Measurements from ENCODE around the gene CLCNKB. TPM values are rescaled to one million over a fixed set of nuclear protein-coding genes. Genes with fewer than 3 reads are reported as not detected.
"Not testable (repeated sequence)": the region's sequence is repeated elsewhere in the genome, so short reads cannot be mapped to it uniquely, and the experiment has no call there.

The CLCNKB gene
- total RNA-seq, 1 experiment from 2014 or later: not detected

DNA sequence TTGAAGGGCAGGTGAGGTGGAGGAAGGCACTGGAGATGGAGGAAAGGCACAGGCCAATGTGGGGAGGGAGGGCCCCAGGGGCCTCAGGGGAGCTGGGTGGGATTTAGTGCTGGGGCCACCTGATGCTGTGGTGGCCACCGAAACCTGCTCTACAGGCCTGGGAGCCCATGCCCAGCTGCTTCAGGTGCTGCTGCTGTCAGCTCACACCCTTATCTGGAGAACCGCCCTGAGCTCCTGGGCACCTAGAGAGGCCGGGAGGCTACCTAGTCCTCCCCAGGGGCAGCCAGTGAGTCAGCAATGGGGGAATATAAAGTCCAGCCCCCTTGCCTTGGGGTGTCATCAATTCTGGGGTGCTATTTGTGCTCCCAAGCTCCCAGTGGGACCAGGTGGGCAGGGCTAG is 17.7 kb downstream of the CLCNKB start:
- no peak overlapping the region for H2AFZ ChIP-seq (ENCODE audit: low read length)
- H3F3A ChIP-seq (ENCODE audit: low read length, unreplicated experiment): no peaks in the 10 kb centered on the region
- H3K4me2 ChIP-seq (ENCODE audit: low read length): no peak overlapping the region
- no peaks in the 10 kb centered on the region for H3K9me3 ChIP-seq (ENCODE audit: low read length)
- no peaks in the 10 kb centered on the region for H3K27me3 ChIP-seq (ENCODE audit: low read length)
- ATAC-seq: no peak
- no peak overlapping the region for H3K27ac ChIP-seq (ENCODE audit: low read length)
- intact Hi-C loops (cut with micrococcal nuclease): no loop called here
- no peak overlapping the region for H3K9ac ChIP-seq (ENCODE audit: low read length)
- H4K20me1 ChIP-seq (ENCODE audit: low read length): no peaks in the 10 kb centered on the region
- TF ChIP-seq, protein P1, sequence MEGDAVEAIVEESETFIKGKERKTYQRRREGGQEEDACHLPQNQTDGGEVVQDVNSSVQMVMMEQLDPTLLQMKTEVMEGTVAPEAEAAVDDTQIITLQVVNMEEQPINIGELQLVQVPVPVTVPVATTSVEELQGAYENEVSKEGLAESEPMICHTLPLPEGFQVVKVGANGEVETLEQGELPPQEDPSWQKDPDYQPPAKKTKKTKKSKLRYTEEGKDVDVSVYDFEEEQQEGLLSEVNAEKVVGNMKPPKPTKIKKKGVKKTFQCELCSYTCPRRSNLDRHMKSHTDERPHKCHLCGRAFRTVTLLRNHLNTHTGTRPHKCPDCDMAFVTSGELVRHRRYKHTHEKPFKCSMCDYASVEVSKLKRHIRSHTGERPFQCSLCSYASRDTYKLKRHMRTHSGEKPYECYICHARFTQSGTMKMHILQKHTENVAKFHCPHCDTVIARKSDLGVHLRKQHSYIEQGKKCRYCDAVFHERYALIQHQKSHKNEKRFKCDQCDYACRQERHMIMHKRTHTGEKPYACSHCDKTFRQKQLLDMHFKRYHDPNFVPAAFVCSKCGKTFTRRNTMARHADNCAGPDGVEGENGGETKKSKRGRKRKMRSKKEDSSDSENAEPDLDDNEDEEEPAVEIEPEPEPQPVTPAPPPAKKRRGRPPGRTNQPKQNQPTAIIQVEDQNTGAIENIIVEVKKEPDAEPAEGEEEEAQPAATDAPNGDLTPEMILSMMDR (conservative IDR thresholded peaks at IDR 0.05; ENCODE audit: low read depth, low read length): no peak
- TF ChIP-seq EZH2phosphoT487 (IDR thresholded peaks at IDR 0.05; ENCODE audit: borderline replicate concordance, low read length) (no peak), EZH2 (IDR thresholded peaks at IDR 0.05; ENCODE audit: low read length, unreplicated experiment) (no peak)
- ChIA-PET POLR2A (ENCODE audit: unreplicated experiment) (no interaction called here), CTCF (no interaction called here)
- H3K9me2 ChIP-seq (replicated peaks; ENCODE audit: low read length): no peaks in the 10 kb centered on the region
- H3K4me3 ChIP-seq (ENCODE audit: low read length): no peak overlapping the region
- H3K4me1 ChIP-seq (ENCODE audit: insufficient read depth, low read length): no peaks in the 10 kb centered on the region
- no TSS peak for BruUV-seq (replicated peaks)
- no peaks in the 10 kb centered on the region for H3K79me2 ChIP-seq (ENCODE audit: low read length)
- no peak for DNase-seq
- H3K36me3 ChIP-seq (ENCODE audit: low read depth, low read length): no peaks in the 10 kb centered on the region

DNA sequence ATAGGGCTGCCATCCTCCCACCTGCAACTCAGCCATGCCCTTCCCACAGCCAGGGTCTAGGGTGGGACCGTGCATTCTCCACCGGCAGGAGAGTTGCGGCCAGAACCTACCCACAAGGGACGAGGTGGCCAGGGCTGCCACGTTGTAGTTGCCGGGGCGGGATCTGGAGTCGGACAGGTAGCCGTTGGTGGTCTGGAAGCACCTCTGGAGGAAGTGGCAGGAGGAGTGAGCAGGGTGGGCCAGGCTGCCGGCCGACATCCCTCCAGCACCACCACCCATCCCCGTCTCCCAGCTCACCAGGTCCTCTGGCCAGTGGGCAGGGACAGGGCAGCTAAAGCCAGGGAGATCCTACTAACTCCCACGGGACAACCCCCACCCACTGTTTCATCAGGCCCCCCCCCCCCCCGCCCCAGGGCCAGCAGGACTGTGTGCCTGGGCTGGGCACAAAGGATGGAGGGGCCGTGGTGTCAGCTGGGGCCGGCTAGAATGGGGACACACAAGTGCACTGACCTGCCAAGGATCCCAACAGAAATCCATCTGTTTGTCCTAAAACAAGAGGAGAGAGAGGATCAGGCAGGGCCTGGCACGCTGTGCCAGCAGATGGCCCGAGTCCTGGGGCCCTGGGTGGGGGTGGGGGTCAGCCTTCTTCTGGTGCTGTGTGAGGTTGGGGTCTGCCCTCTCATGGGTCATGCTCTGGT is 18.6 kb downstream of the CLCNKB start:
- H3K4me1 ChIP-seq (ENCODE audit: insufficient read depth, low read length); CTCF ChIA-PET; H3K27ac ChIP-seq (ENCODE audit: low read length); H3K27me3 ChIP-seq (ENCODE audit: low read length); ATAC-seq; H3K36me3 ChIP-seq (ENCODE audit: low read depth, low read length); BruUV-seq (replicated peaks); H3F3A ChIP-seq (ENCODE audit: low read length, unreplicated experiment); DNase-seq; H3K79me2 ChIP-seq (ENCODE audit: low read length); H3K9ac ChIP-seq (ENCODE audit: low read length); H2AFZ ChIP-seq (ENCODE audit: low read length); H3K9me2 ChIP-seq (replicated peaks; ENCODE audit: low read length); H3K9me3 ChIP-seq (ENCODE audit: low read length); H3K4me2 ChIP-seq (ENCODE audit: low read length); intact Hi-C loops (cut with micrococcal nuclease); H4K20me1 ChIP-seq (ENCODE audit: low read length); H3K4me3 ChIP-seq (ENCODE audit: low read length); POLR2A ChIA-PET (ENCODE audit: unreplicated experiment): not testable (repeated sequence)

DNA sequence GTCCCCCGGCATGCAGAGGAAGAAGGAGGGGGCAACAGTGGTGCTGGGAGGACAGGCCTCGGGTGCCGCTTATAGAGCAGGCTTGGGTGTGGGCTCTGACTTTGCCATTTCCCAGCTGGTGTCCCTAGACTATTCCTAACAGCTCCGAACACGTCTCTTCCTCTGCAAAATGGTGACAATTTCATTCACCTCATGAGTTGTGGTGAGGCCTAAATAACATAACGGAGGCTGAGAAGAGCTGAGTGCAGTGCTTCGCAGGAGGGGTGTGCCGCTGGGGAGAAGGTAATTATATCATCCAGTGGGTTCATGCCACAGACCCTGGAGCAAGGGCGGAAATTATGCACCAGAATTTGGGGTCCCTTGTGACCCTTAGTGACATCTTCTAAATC is 19.1 kb downstream of the CLCNKB start:
- H3K9me2 ChIP-seq (replicated peaks; ENCODE audit: low read length); DNase-seq; H3K27ac ChIP-seq (ENCODE audit: low read length); H3K4me3 ChIP-seq (ENCODE audit: low read length); BruUV-seq (replicated peaks); H3K27me3 ChIP-seq (ENCODE audit: low read length); H3K9me3 ChIP-seq (ENCODE audit: low read length); H4K20me1 ChIP-seq (ENCODE audit: low read length); H3K4me2 ChIP-seq (ENCODE audit: low read length); H3F3A ChIP-seq (ENCODE audit: low read length, unreplicated experiment); intact Hi-C loops (cut with micrococcal nuclease); POLR2A ChIA-PET (ENCODE audit: unreplicated experiment); ATAC-seq; H3K4me1 ChIP-seq (ENCODE audit: insufficient read depth, low read length); CTCF ChIA-PET; H2AFZ ChIP-seq (ENCODE audit: low read length); H3K9ac ChIP-seq (ENCODE audit: low read length); H3K79me2 ChIP-seq (ENCODE audit: low read length); H3K36me3 ChIP-seq (ENCODE audit: low read depth, low read length): not testable (repeated sequence)

DNA sequence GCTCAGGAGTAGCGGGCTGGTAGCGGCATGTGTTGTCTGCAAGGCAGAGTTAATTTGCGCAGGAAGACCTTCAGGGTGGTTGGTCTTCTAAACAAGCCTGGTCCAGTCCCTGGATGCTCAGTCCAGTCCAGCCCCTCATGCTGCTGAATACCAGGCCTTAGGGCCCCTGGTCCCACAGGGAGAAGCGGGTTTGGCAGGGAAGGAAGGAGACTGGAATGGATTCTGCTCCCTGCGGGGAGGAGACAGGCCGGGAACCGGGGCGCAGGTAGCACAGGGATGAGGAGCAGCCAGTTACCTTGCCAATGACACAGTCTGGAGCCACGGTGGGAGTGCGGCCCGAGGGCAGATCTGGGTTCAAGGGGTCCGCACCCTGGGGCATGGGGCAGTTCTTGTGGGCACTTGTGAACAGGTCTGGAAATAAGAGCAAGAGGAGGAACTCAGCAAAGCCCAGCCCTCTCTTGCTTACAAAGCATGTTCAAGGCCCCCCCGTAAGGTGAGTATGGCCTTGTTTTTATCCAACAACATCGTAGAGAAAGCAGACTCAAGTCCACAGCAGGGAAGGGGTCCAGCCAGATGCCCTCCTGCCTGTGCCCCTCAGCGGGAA is 19.7 kb downstream of the CLCNKB start:
- Histone ChIP-seq H3K9ac (ENCODE audit: low read length) (no peak overlapping the region), H4K20me1 (ENCODE audit: low read length) (no peaks in the 10 kb centered on the region), H3K4me1 (ENCODE audit: insufficient read depth, low read length) (no peaks in the 10 kb centered on the region), H3K27ac (ENCODE audit: low read length) (no peak overlapping the region), H3F3A (ENCODE audit: low read length, unreplicated experiment) (no peaks in the 10 kb centered on the region), H3K27me3 (ENCODE audit: low read length) (no peaks in the 10 kb centered on the region), H3K4me3 (ENCODE audit: low read length) (no peak overlapping the region), H3K4me2 (ENCODE audit: low read length) (no peak overlapping the region), H3K36me3 (ENCODE audit: low read depth, low read length) (no peaks in the 10 kb centered on the region), H3K79me2 (ENCODE audit: low read length) (no peaks in the 10 kb centered on the region), H2AFZ (ENCODE audit: low read length) (no peak overlapping the region), H3K9me2 (replicated peaks; ENCODE audit: low read length) (no peaks in the 10 kb centered on the region), H3K9me3 (ENCODE audit: low read length) (no peaks in the 10 kb centered on the region)
- no TSS peak for BruUV-seq (replicated peaks)
- ChIA-PET CTCF (no interaction called here), POLR2A (ENCODE audit: unreplicated experiment) (no interaction called here)
- TF ChIP-seq EZH2 (IDR thresholded peaks at IDR 0.05; ENCODE audit: low read length, unreplicated experiment): no peak
- TF ChIP-seq EZH2phosphoT487 (IDR thresholded peaks at IDR 0.05; ENCODE audit: borderline replicate concordance, low read length): no peak
- TF ChIP-seq, protein P1 (conservative IDR thresholded peaks at IDR 0.05; ENCODE audit: low read depth, low read length): no peak
- DNase-seq (no peak), ATAC-seq (no peak)
- intact Hi-C loops (cut with micrococcal nuclease): no loop called here
